GM23338 (cell line): ENCODE data around the gene B3GAT2. TPM values are rescaled to one million over a fixed set of nuclear protein-coding genes. Genes with fewer than 3 reads are reported as not detected.

Experiments
- ATAC-seq: fragments of 200-7000 bp; cut with Tn5 transposase; 3 replicates; pipeline ENCODE4 v1.9.1; 2020
- DNase-seq: peaks from one replicate; pipeline ENCODE4 v3.0.0-alpha.2; 2015; ENCODE audit warnings: low spot score
- H2AFZ ChIP-seq: fragments of 200-600 bp; sonication (generic); 2 replicates; pipeline ENCODE4 v1.8.0; 2016; ENCODE audit warnings: antibody characterized with exemption, mild to moderate bottlenecking, moderate library complexity
- H3F3A ChIP-seq: fragments of 200-600 bp; sonication (generic); replicated peaks from 2 replicates; pipeline ENCODE4 v1.8.0; 2017; ENCODE audit warnings: antibody characterized with exemption, mixed run types, low read depth
- H3K27ac ChIP-seq: fragments of 200-600 bp; sonication (generic); 2 replicates; pipeline ENCODE4 v1.6.1; 2016; ENCODE audit warnings: low read depth
- H3K27me3 ChIP-seq: fragments of 200-600 bp; sonication (generic); 2 replicates; pipeline ENCODE4 v1.8.0; 2016; ENCODE audit warnings: mild to moderate bottlenecking, mixed run types, moderate library complexity; ENCODE audit not compliant: insufficient read depth
- H3K36me3 ChIP-seq: fragments of 200-600 bp; sonication (generic); 2 replicates; pipeline ENCODE4 v1.8.0; 2016; ENCODE audit warnings: mild to moderate bottlenecking; ENCODE audit not compliant: insufficient read depth
- H3K4me1 ChIP-seq: fragments of 200-600 bp; sonication (generic); 2 replicates; pipeline ENCODE4 v1.8.0; 2016; ENCODE audit warnings: mild to moderate bottlenecking, moderate library complexity; ENCODE audit not compliant: insufficient read depth
- H3K4me2 ChIP-seq: fragments of 200-600 bp; sonication (generic); 2 replicates; pipeline ENCODE4 v1.7.1; 2017; ENCODE audit warnings: mixed run types
- H3K4me3 ChIP-seq: fragments of 200-600 bp; sonication (generic); 2 replicates; pipeline ENCODE4 v1.6.1; 2016; ENCODE audit warnings: mixed run types
- H3K79me2 ChIP-seq: fragments of 200-600 bp; sonication (generic); replicated peaks from 2 replicates; pipeline ENCODE4 v1.8.0; 2017; ENCODE audit warnings: mild to moderate bottlenecking; ENCODE audit not compliant: insufficient read depth
- H3K9me2 ChIP-seq: fragments of 200-600 bp; sonication (generic); 2 replicates; pipeline ENCODE4 v1.8.0; 2017; ENCODE audit not compliant: insufficient read depth
- H4K20me1 ChIP-seq: fragments of 200-600 bp; sonication (generic); replicated peaks from 2 replicates; pipeline ENCODE4 v1.8.0; 2017; ENCODE audit warnings: mild to moderate bottlenecking; ENCODE audit not compliant: insufficient read depth
- H3K27ac Mint-ChIP-seq: 2 replicates; pipeline ENCODE4 v1.8.0; 2020; ENCODE audit warnings: inconsistent platforms, mild to moderate bottlenecking, moderate library complexity, mixed read lengths
- H3K27me3 Mint-ChIP-seq: 3 replicates; pipeline ENCODE4 v1.8.0; 2022; ENCODE audit warnings: low read depth, mild to moderate bottlenecking, moderate library complexity, mixed read lengths, inconsistent platforms; ENCODE audit not compliant: insufficient read depth, poor library complexity
- H3K36me3 Mint-ChIP-seq: 3 replicates; pipeline ENCODE4 v1.8.0; 2021; ENCODE audit warnings: low read depth, mild to moderate bottlenecking, inconsistent platforms, moderate library complexity, mixed read lengths
- H3K4me1 Mint-ChIP-seq: 3 replicates; pipeline ENCODE4 v1.8.0; 2020; ENCODE audit warnings: mild to moderate bottlenecking, inconsistent platforms, mixed read lengths
- H3K4me3 Mint-ChIP-seq: 3 replicates; pipeline ENCODE4 v1.8.0; 2021; ENCODE audit warnings: moderate library complexity, mild to moderate bottlenecking, inconsistent platforms, mixed read lengths
- H3K9me3 Mint-ChIP-seq: 3 replicates; pipeline ENCODE4 v1.8.0; 2020; ENCODE audit warnings: moderate library complexity, mild to moderate bottlenecking, inconsistent platforms, mixed read lengths
- CREB1 ChIP-seq: fragments of 250-450 bp; sonication (Bioruptor Pico); IDR thresholded peaks from 2 replicates; pipeline ENCODE4 v1.5.0; 2020; ENCODE audit warnings: low read depth, mild to moderate bottlenecking, moderate library complexity
- CTCF ChIP-seq, 2 experiments: fragments of 200-600 bp in 1 of 2; sonication (generic) in 1 of 2; conservative IDR thresholded peaks; 2 replicates each; pipeline versions ENCODE4 v1.5.1 to v1.6.1; 2016 to 2017; ENCODE audit warnings: antibody characterized with exemption in 2 of 2, low read depth in 2 of 2, mild to moderate bottlenecking in 2 of 2, moderate library complexity in 1 of 2
- EZH2 ChIP-seq: fragments of 200-600 bp; sonication (generic); IDR thresholded peaks from one replicate; pipeline ENCODE4 v1.8.0; 2017; ENCODE audit warnings: antibody characterized with exemption, mild to moderate bottlenecking, low read depth; ENCODE audit not compliant: unreplicated experiment
- REST ChIP-seq: IDR thresholded peaks from one replicate; pipeline ENCODE4 v1.6.1; 2018; ENCODE audit warnings: antibody characterized with exemption; ENCODE audit not compliant: unreplicated experiment
- ZNF114 ChIP-seq: fragments of 250-450 bp; sonication (Bioruptor Pico); IDR thresholded peaks from 2 replicates; pipeline ENCODE4 v1.5.0; 2020; ENCODE audit warnings: mild to moderate bottlenecking, moderate library complexity
- ZNF331 ChIP-seq: fragments of 250-450 bp; sonication (Bioruptor Pico); IDR thresholded peaks from 2 replicates; pipeline ENCODE4 v1.5.0; 2020; ENCODE audit warnings: low read depth, mild to moderate bottlenecking, moderate library complexity
- polyA plus RNA-seq: library from polyadenylated mRNA; unstranded; fragments of >200 nt; fragmentation: Nextera tagmentation; extraction: Ambion mirVana; gene quantifications from 2 replicates; pipeline ENCODE4 v1.2.1, GENCODE V29; 2016
- total RNA-seq: library from RNA; depleted of rRNA; stranded (reverse); fragments of >200 nt; shearing (Covaris generic); gene quantifications from 2 replicates; pipeline ENCODE4 v1.2.3, GENCODE V29; 2014

B3GAT2 gene
- total and polyA plus RNA-seq, 2 experiments from 2014 or later = 1.7 to 1.8 TPM

DNA sequence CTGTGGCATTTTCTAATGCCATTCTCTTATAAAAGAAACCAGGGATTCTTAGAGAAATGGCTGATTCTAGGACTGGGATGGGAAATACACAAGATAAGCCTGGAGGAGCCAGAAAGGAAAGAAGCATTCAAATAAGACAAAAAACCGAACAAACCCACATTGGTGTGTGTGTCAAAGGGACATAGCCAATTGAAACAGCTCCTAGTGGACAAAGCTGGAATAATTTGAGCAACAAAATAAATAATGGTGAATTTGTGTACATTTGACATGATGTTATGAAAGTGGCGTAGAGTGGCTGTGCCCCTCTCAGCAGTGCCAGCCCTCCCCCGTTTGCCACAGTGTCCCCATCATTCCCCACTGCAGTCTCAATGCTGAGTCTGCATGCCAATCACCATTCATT is 55.5 kb downstream of the B3GAT2 start:
- ATAC-seq = no peak
- H3K27me3 Mint-ChIP-seq = no peaks in the 10 kb centered on the region

GRCh38 chr6:70900047-70900446 is 56.8 kb downstream of the B3GAT2 start:
- Histone ChIP-seq H3K79me2 (no peaks in the 10 kb centered on the region), H3K27ac (no peak overlapping the region), H2AFZ (no peak overlapping the region), H4K20me1 (no peaks in the 10 kb centered on the region), H3K4me2 (no peak overlapping the region), H3K4me3 (no peak overlapping the region), H3K36me3 (no peaks in the 10 kb centered on the region), H3K27me3 (no peaks in the 10 kb centered on the region), H3K4me1 (no peaks in the 10 kb centered on the region), H3K9me2 (no peaks in the 10 kb centered on the region), H3F3A (no peaks in the 10 kb centered on the region)
- DNase-seq (no peak), ATAC-seq (no peak)
- Mint-ChIP-seq H3K4me3 (no peak overlapping the region), H3K4me1 (no peaks in the 10 kb centered on the region), H3K36me3 (no peaks in the 10 kb centered on the region), H3K27me3 (no peaks in the 10 kb centered on the region), H3K27ac (no peak overlapping the region), H3K9me3 (no peaks in the 10 kb centered on the region)
- TF ChIP-seq CREB1 (CRISPR knock-in tag) (no peak), EZH2 (no peak), ZNF331 (CRISPR knock-in tag) (no peak), ZNF114 (CRISPR knock-in tag) (no peak), CTCF (conservative IDR thresholded peaks at IDR 0.05; ENCODE audit: low read depth in 2 of 2) (no peak), REST (no peak)

More for the DNA sequence above, 55.5 kb downstream of the B3GAT2 start:
- no peaks in the 10 kb centered on the region for H3K36me3 ChIP-seq
- no peak overlapping the region for H3K27ac ChIP-seq
- Mint-ChIP-seq H3K4me1 (peaks cover 5% of the 10 kb centered on the region; the same call in 1 of the 3 replicates), H3K27ac (no peak overlapping the region), H3K4me3 (no peak overlapping the region), H3K9me3 (no peaks in the 10 kb centered on the region), H3K36me3 (no peaks in the 10 kb centered on the region)
- no peaks in the 10 kb centered on the region for H3F3A ChIP-seq
- TF ChIP-seq EZH2 (no peak), CTCF (conservative IDR thresholded peaks at IDR 0.05; ENCODE audit: low read depth in 2 of 2) (peak; percentile 1 to 39; a peak in 1 of 4 replicates)
- H3K79me2 ChIP-seq = no peaks in the 10 kb centered on the region
- no peaks in the 10 kb centered on the region for H3K9me2 ChIP-seq
- peaks cover 5% of the 10 kb centered on the region; the same call in 1 of the 2 replicates for H3K4me1 ChIP-seq
- H3K27me3 ChIP-seq = no peaks in the 10 kb centered on the region
- no peak overlapping the region for H3K4me3 ChIP-seq
- H2AFZ ChIP-seq = no peak overlapping the region
- H3K4me2 ChIP-seq = no peak overlapping the region
- DNase-seq = no peak
- no peaks in the 10 kb centered on the region for H4K20me1 ChIP-seq
